BLaER1 treated with 17β-estradiol and CSF1 and Interleukin-3, amounts not matched to agents 10 nM and 100 nM (cell line): ENCODE results near the gene ZFP57.

Source experiments
- H3K27ac ChIP-seq, 11 experiments: shearing (Covaris generic); formaldehyde crosslinking; 2 replicates each; pipeline ENCODE4 v1.8.1; 2022
- H3K27me3 ChIP-seq, 11 experiments: shearing (Covaris generic); formaldehyde crosslinking; 2 replicates each; pipeline ENCODE4 v1.8.1; 2022
- H3K36me3 ChIP-seq, 11 experiments: shearing (Covaris generic); formaldehyde crosslinking; 2 replicates each; pipeline ENCODE4 v1.8.1; 2022
- H3K4me1 ChIP-seq, 10 experiments: shearing (Covaris generic); formaldehyde crosslinking; 2 replicates each; pipeline ENCODE4 v1.8.1; 2022
- H3K4me2 ChIP-seq, 11 experiments: shearing (Covaris generic); formaldehyde crosslinking; 2 replicates each; pipeline ENCODE4 v1.8.1; 2022
- H3K4me3 ChIP-seq, 10 experiments: shearing (Covaris generic); formaldehyde crosslinking; 2 replicates each; pipeline ENCODE4 v1.8.1; 2022
- H3K9ac ChIP-seq, 11 experiments: shearing (Covaris generic); formaldehyde crosslinking; 2 replicates each; pipeline ENCODE4 v1.8.1; 2022
- H3K9me3 ChIP-seq, 11 experiments: shearing (Covaris generic); formaldehyde crosslinking; replicated peaks in 1 of 11; 2 replicates each; pipeline ENCODE4 v1.8.1; 2022
- H4K20me1 ChIP-seq, 11 experiments: shearing (Covaris generic); formaldehyde crosslinking; 2 replicates each; pipeline ENCODE4 v1.8.1; 2022
- Cebpa-rat ChIP-seq, 11 experiments: shearing (Covaris generic); IDR thresholded peaks; 2 replicates each; pipeline ENCODE4 v1.8.1; 2022

ZFP57 gene

GRCh38 chr6:29708432-29709179, 27.7 kb upstream of the ZFP57 start:
- H4K20me1 ChIP-seq: no peaks in the 10 kb centered on the region
- peak overlapping the region in 4 of 11 experiments; percentile 7 to 28 (median 16); a peak in 3 of 22 replicates for H3K9ac ChIP-seq
- H3K27me3 ChIP-seq: 0 out of 22 replicates have a peak, but pooled peaks cover 0 to 4% (median 0%) of the 10 kb centered on the region in 11 experiments
- peak overlapping the region in 9 of 10 experiments; percentile 12 to 48 (median 27); a peak in 12 of 20 replicates for H3K4me3 ChIP-seq
- peaks cover 19 to 31% (median 29%) of the 10 kb centered on the region in 10 experiments for H3K4me1 ChIP-seq
- peak overlapping the region in 3 of 11 experiments; percentile 1 to 27 (median 14); a peak in 5 of 22 replicates for H3K27ac ChIP-seq
- peak overlapping the region; percentile 62 to 95 (median 92) for H3K4me2 ChIP-seq
- no peaks in the 10 kb centered on the region for H3K9me3 ChIP-seq
- no peaks in the 10 kb centered on the region for H3K36me3 ChIP-seq
- no peak for TF ChIP-seq Cebpa-rat (IDR thresholded peaks at IDR 0.05)

GRCh38 chr6:29705389-29706231, 24.7 kb upstream of the ZFP57 start:
- Histone ChIP-seq H3K4me2 (no peak overlapping the region), H3K9me3 (no peaks in the 10 kb centered on the region), H3K4me1 (peaks cover 19 to 32% (median 26%) of the 10 kb centered on the region in 10 experiments), H3K9ac (no peak overlapping the region), H3K36me3 (no peaks in the 10 kb centered on the region), H4K20me1 (no peaks in the 10 kb centered on the region), H3K27me3 (0 out of 22 replicates have a peak, but pooled peaks cover 0 to 4% (median 0%) of the 10 kb centered on the region in 11 experiments), H3K27ac (no peak overlapping the region), H3K4me3 (no peak overlapping the region)
- TF ChIP-seq Cebpa-rat (IDR thresholded peaks at IDR 0.05): no peak

GRCh38 chr6:29702519-29703103, 21.7 kb upstream of the ZFP57 start:
- H3K9me3 ChIP-seq: no peaks in the 10 kb centered on the region

GRCh38 chr6:29696147-29697125, 15.5 kb upstream of the ZFP57 start:
- Histone ChIP-seq H3K4me1 (peaks cover 0 to 4% (median 0%) of the 10 kb centered on the region in 10 experiments; a peak in 1 of 20 replicates), H3K9me3 (peaks cover 10 to 17% (median 13%) of the 10 kb centered on the region in 11 experiments; a peak in 20 of 22 replicates), H3K36me3 (no peaks in the 10 kb centered on the region), H3K27me3 (no peaks in the 10 kb centered on the region), H3K27ac (no peak overlapping the region), H3K4me2 (peak overlapping the region in 1 of 11 experiments; percentile 2; a peak in 1 of 22 replicates), H3K9ac (no peak overlapping the region), H4K20me1 (no peaks in the 10 kb centered on the region), H3K4me3 (no peak overlapping the region)
- TF ChIP-seq Cebpa-rat (IDR thresholded peaks at IDR 0.05): no peak

More at GRCh38 chr6:29702519-29703103, 21.7 kb upstream of the ZFP57 start:
- Histone ChIP-seq H3K9ac (no peak overlapping the region), H3K4me3 (no peak overlapping the region), H3K27me3 (no peaks in the 10 kb centered on the region), H3K4me2 (peak overlapping the region in 5 of 11 experiments; percentile 1 to 40 (median 27); a peak in 3 of 22 replicates), H3K36me3 (no peaks in the 10 kb centered on the region), H3K4me1 (0 out of 20 replicates have a peak, but pooled peaks cover 0 to 6% (median 0%) of the 10 kb centered on the region in 10 experiments), H3K27ac (no peak overlapping the region), H4K20me1 (no peaks in the 10 kb centered on the region)
- TF ChIP-seq Cebpa-rat (IDR thresholded peaks at IDR 0.05): no peak

GRCh38 chr6:29694637-29695036, 13.7 kb upstream of the ZFP57 start:
- H3K36me3 ChIP-seq: no peaks in the 10 kb centered on the region
- no peak overlapping the region for H3K27ac ChIP-seq
- H3K4me3 ChIP-seq: no peak overlapping the region
- no peak for TF ChIP-seq Cebpa-rat (IDR thresholded peaks at IDR 0.05)
- H3K9ac ChIP-seq: no peak overlapping the region
- peaks cover 10 to 17% (median 13%) of the 10 kb centered on the region in 11 experiments; a peak in 20 of 22 replicates for H3K9me3 ChIP-seq
- H4K20me1 ChIP-seq: no peaks in the 10 kb centered on the region
- H3K4me2 ChIP-seq: no peak overlapping the region
- peaks cover 0 to 4% (median 0%) of the 10 kb centered on the region in 10 experiments; a peak in 1 of 20 replicates for H3K4me1 ChIP-seq
- no peaks in the 10 kb centered on the region for H3K27me3 ChIP-seq

GRCh38 chr6:29685718-29686326, 4.9 kb upstream of the ZFP57 start:
- H3K27ac ChIP-seq: no peak overlapping the region
- no peaks in the 10 kb centered on the region; a peak in 1 of 20 replicates for H3K4me1 ChIP-seq
- H4K20me1 ChIP-seq: no peaks in the 10 kb centered on the region
- H3K9ac ChIP-seq: no peak overlapping the region
- H3K4me3 ChIP-seq: no peak overlapping the region
- no peaks in the 10 kb centered on the region for H3K27me3 ChIP-seq
- peaks cover 0 to 6% (median 2%) of the 10 kb centered on the region in 11 experiments; a peak in 12 of 22 replicates for H3K9me3 ChIP-seq
- TF ChIP-seq Cebpa-rat (IDR thresholded peaks at IDR 0.05): no peak
- no peak overlapping the region for H3K4me2 ChIP-seq
- H3K36me3 ChIP-seq: no peaks in the 10 kb centered on the region

- no peak for TF ChIP-seq Cebpa-rat (IDR thresholded peaks at IDR 0.05)
- Histone ChIP-seq H3K4me3 (no peak overlapping the region), H4K20me1 (no peaks in the 10 kb centered on the region; a peak in 1 of 22 replicates), H3K36me3 (no peaks in the 10 kb centered on the region), H3K27ac (no peak overlapping the region), H3K4me1 (peaks cover 5 to 15% (median 7%) of the 10 kb centered on the region in 10 experiments), H3K4me2 (no peak overlapping the region), H3K9ac (no peak overlapping the region), H3K27me3 (no peaks in the 10 kb centered on the region), H3K9me3 (peaks cover 0 to 16% (median 12%) of the 10 kb centered on the region in 11 experiments; a peak in 13 of 22 replicates)
These were observed 859 bp upstream of the ZFP57 start for GRCh38 chr6:29681811-29682210.
